ENCODE data around the gene UNC119B. TPM values are rescaled to one million over a fixed set of nuclear protein-coding genes. Genes with fewer than 3 reads are reported as not detected.

UNC119B gene
- total and polyA plus RNA-seq, 2 experiments from 2014 or later: 10.9 to 26.0 TPM

GRCh38 chr12:120703311-120703942, 6.8 kb upstream of the UNC119B start:
- Histone ChIP-seq H3K4me2 (no peak overlapping the region), H3K9me2 (replicated peaks; ENCODE audit: insufficient read depth) (no peaks in the 10 kb centered on the region), H3K36me3 (replicated peaks; ENCODE audit: insufficient read depth, low read depth) (no peaks in the 10 kb centered on the region), H3K4me3 (no peak overlapping the region), H3K27me3 (no peaks in the 10 kb centered on the region), H2AFZ (no peak overlapping the region), H3K9me3 (ENCODE audit: low read depth) (no peaks in the 10 kb centered on the region), H3K27ac (no peak overlapping the region), H4K20me1 (ENCODE audit: insufficient read depth, poor library complexity, severe bottlenecking) (peaks cover 3% of the 10 kb centered on the region), H3K4me1 (ENCODE audit: insufficient read depth) (no peaks in the 10 kb centered on the region), H3K79me2 (peaks cover 14% of the 10 kb centered on the region)
- no peak for TF ChIP-seq EZH2 (IDR thresholded peaks at IDR 0.05; ENCODE audit: borderline replicate concordance)
- no peak for TF ChIP-seq CTCF (IDR thresholded peaks at IDR 0.05; ENCODE audit: poor library complexity)
- no peak for TF ChIP-seq EZH2phosphoT487 (IDR thresholded peaks at IDR 0.05; ENCODE audit: low read depth, severe bottlenecking, unreplicated experiment)
- DNase-seq (ENCODE audit: low spot score): no peak
- WGBS (ENCODE audit: low lambda C conversion rate, missing lambda C conversion rate): 92% methylated on average over 11 of the region's 11 CpGs

GRCh38 chr12:120705618-120706017, 4.6 kb upstream of the UNC119B start:
- no peak overlapping the region for H2AFZ ChIP-seq
- 85% methylated on average over 1 of the region's 1 CpG for WGBS (ENCODE audit: low lambda C conversion rate, missing lambda C conversion rate)
- no peak for TF ChIP-seq EZH2phosphoT487 (IDR thresholded peaks at IDR 0.05; ENCODE audit: low read depth, severe bottlenecking, unreplicated experiment)
- TF ChIP-seq EZH2 (IDR thresholded peaks at IDR 0.05; ENCODE audit: borderline replicate concordance): no peak
- TF ChIP-seq CTCF (IDR thresholded peaks at IDR 0.05; ENCODE audit: poor library complexity): no peak
- H3K9me3 ChIP-seq (ENCODE audit: low read depth): no peaks in the 10 kb centered on the region
- no peaks in the 10 kb centered on the region for H3K9me2 ChIP-seq (replicated peaks; ENCODE audit: insufficient read depth)
- H4K20me1 ChIP-seq (ENCODE audit: insufficient read depth, poor library complexity, severe bottlenecking): no peaks in the 10 kb centered on the region
- no peaks in the 10 kb centered on the region for H3K36me3 ChIP-seq (replicated peaks; ENCODE audit: insufficient read depth, low read depth)
- no peak overlapping the region for H3K27ac ChIP-seq
- H3K27me3 ChIP-seq: no peaks in the 10 kb centered on the region
- peaks cover 7% of the 10 kb centered on the region for H3K4me1 ChIP-seq (ENCODE audit: insufficient read depth)
- no peak for DNase-seq (ENCODE audit: low spot score)
- H3K79me2 ChIP-seq: peaks cover 8% of the 10 kb centered on the region
- H3K4me3 ChIP-seq: no peak overlapping the region
- H3K4me2 ChIP-seq: no peak overlapping the region

GRCh38 chr12:120706029-120706428, 4.2 kb upstream of the UNC119B start:
- no peak overlapping the region for H3K27ac ChIP-seq

GRCh38 chr12:120708651-120709050, 1.6 kb upstream of the UNC119B start:
- H3K4me2 ChIP-seq: no peak overlapping the region
- H3K27me3 ChIP-seq: no peaks in the 10 kb centered on the region
- H4K20me1 ChIP-seq (ENCODE audit: insufficient read depth, poor library complexity, severe bottlenecking): peaks cover 9% of the 10 kb centered on the region
- H3K4me1 ChIP-seq (ENCODE audit: insufficient read depth): peaks cover 26% of the 10 kb centered on the region
- H2AFZ ChIP-seq: no peak overlapping the region
- H3K36me3 ChIP-seq (replicated peaks; ENCODE audit: insufficient read depth, low read depth): no peaks in the 10 kb centered on the region
- TF ChIP-seq CTCF (IDR thresholded peaks at IDR 0.05; ENCODE audit: poor library complexity) (no peak), EZH2 (IDR thresholded peaks at IDR 0.05; ENCODE audit: borderline replicate concordance) (no peak), EZH2phosphoT487 (IDR thresholded peaks at IDR 0.05; ENCODE audit: low read depth, severe bottlenecking, unreplicated experiment) (no peak)
- H3K27ac ChIP-seq: no peak overlapping the region
- no peak for DNase-seq (ENCODE audit: low spot score)
- WGBS (ENCODE audit: low lambda C conversion rate, missing lambda C conversion rate): 55% methylated on average over 4 of the region's 4 CpGs
- H3K79me2 ChIP-seq: peaks cover 37% of the 10 kb centered on the region
- H3K9me3 ChIP-seq (ENCODE audit: low read depth): no peaks in the 10 kb centered on the region
- H3K9me2 ChIP-seq (replicated peaks; ENCODE audit: insufficient read depth): no peaks in the 10 kb centered on the region
- H3K4me3 ChIP-seq: no peak overlapping the region

More at GRCh38 chr12:120706029-120706428, 4.2 kb upstream of the UNC119B start:
- H3K4me2 ChIP-seq: no peak overlapping the region
- H3K27me3 ChIP-seq: no peaks in the 10 kb centered on the region
- DNase-seq (ENCODE audit: low spot score): no peak
- H3K4me3 ChIP-seq: no peak overlapping the region
- no peak for TF ChIP-seq EZH2 (IDR thresholded peaks at IDR 0.05; ENCODE audit: borderline replicate concordance)
- TF ChIP-seq EZH2phosphoT487 (IDR thresholded peaks at IDR 0.05; ENCODE audit: low read depth, severe bottlenecking, unreplicated experiment): no peak
- H4K20me1 ChIP-seq (ENCODE audit: insufficient read depth, poor library complexity, severe bottlenecking): no peaks in the 10 kb centered on the region
- H3K4me1 ChIP-seq (ENCODE audit: insufficient read depth): peaks cover 7% of the 10 kb centered on the region
- H3K9me3 ChIP-seq (ENCODE audit: low read depth): no peaks in the 10 kb centered on the region
- H3K9me2 ChIP-seq (replicated peaks; ENCODE audit: insufficient read depth): no peaks in the 10 kb centered on the region
- no peaks in the 10 kb centered on the region for H3K36me3 ChIP-seq (replicated peaks; ENCODE audit: insufficient read depth, low read depth)
- peaks cover 12% of the 10 kb centered on the region for H3K79me2 ChIP-seq
- H2AFZ ChIP-seq: no peak overlapping the region
- WGBS (ENCODE audit: low lambda C conversion rate, missing lambda C conversion rate): 97% methylated on average over 5 of the region's 5 CpGs
